Stimulated activated CD4-positive, alpha-beta T cell treated with anti-CD3 and anti-CD28 coated beads, Interleukin-4, amount 100 ng/mL, for 24 hours (primary cell): Measurements from ENCODE around the gene HARS1.
A peak's percentile ranks its signal among the peaks of the same experiment; 100 is the strongest.
"Not testable (repeated sequence)": the region's sequence is repeated elsewhere in the genome, so short reads cannot be mapped to it uniquely, and the experiment has no call there.

Source experiments
- DNase-seq: peaks from one replicate; pipeline ENCODE4 v3.0.0-alpha.2; 2020

The HARS1 gene, protein sequence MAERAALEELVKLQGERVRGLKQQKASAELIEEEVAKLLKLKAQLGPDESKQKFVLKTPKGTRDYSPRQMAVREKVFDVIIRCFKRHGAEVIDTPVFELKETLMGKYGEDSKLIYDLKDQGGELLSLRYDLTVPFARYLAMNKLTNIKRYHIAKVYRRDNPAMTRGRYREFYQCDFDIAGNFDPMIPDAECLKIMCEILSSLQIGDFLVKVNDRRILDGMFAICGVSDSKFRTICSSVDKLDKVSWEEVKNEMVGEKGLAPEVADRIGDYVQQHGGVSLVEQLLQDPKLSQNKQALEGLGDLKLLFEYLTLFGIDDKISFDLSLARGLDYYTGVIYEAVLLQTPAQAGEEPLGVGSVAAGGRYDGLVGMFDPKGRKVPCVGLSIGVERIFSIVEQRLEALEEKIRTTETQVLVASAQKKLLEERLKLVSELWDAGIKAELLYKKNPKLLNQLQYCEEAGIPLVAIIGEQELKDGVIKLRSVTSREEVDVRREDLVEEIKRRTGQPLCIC

DNA sequence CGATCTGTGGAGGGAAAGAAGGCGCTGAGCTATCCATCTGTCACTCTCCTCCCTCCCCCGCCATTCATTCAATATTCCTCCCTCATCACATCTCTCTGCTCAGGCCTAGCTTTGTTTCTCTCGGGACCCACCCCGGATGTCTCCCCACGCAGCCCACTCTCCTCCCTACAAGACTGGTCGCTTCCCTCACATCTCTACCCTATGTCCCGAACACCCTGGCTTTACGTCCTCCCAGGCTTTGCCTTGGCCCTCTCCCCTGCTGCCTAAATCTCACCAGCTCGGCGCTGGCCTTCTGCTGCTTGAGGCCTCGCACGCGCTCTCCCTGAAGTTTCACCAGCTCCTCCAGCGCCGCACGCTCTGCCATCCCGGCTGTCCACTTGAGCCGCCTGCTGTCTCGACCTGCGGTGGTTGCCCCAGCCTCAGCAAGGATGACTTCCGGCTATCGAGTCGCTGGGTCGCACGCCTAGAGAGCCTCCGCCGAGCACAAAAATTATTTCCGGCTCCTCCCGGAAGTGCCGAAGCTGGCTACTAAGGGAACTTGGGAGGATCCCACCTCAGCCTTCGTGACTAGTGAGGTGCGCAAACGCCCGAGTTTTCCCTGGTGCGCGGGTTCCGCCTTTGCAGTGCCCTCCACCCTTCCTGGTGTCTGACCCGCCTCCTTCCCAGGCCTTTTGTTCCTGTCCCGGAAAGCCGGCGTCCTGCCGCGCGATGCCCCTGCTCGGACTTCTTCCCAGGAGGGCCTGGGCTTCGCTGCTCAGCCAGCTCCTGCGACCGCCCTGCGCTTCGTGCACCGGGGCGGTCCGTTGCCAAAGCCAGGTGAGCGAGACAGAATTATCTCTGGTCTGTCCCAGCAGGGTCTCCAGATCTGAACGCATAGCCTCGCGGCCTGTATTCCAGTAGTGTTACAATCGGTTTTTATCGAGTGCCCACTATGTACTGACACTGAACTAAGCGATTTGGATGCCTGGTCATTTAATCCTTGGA is at the start of gene HARS1, which contains the start of gene HARS2:
HARS1 (minus strand) TSS at position 430 of the 984 bp plus-strand sequence; CDS start at position 364, 66 bp downstream.
HARS2 (plus strand) TSS at position 515 of the 984 bp plus-strand sequence; CDS start at position 709, 194 bp downstream.
- DNase-seq: peak; percentile 91

DNA sequence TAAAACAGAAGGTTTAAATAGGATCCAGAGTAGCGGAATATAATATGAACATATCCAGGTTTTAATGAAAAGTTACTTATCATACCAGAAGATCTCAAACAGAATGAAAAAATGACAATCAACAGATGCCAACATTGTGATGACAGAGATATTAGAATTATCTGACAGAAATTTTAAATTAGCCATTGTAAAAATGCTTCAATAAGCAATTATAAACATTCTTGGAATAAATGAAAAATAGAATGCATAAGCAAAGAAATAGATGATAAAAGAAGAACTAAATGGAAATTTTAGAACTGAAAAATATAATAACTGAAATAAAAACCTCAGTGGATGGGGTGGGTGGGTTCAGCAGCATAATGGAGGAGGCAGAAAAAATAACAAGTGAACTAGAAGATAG is 46.3 kb upstream of the HARS1 start:
- no peak for DNase-seq

DNA sequence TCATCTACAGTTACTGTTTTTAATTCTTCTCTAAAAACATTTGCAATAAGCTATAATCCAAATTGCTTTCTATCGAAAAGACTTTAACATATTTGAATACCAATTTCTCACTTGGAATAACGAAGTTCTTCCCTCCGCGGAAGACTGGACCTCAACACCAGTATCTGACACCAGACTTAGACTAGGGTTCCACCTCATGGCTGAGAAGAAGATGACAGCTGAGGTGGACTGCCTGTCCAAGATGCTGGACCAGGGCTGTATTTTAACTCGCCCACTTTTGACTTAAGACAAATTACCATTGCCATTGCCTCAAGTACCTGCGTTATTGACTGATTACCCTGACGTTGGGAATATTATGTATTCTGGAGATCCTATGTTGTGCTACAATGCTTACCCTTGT is 43.2 kb upstream of the HARS1 start:
- no peak for DNase-seq

DNA sequence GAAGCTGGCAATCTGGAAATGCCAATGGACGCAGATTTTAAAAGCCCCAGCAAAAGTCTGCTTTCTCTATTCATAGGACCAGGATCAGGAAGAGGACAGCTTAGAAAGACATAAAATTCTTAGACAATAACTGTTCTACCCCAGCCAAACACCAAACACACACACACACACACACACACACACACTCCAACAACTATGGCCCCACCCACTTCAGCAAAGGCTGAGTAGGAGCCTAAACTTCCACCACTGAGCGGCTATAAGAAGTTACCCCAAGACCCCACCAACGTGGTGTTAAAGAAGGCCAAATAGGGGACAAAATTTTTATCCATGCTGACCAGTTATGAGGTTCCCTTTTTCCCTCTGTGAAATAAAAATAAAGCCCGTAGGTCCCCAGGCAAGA is 41.9 kb upstream of the HARS1 start:
- DNase-seq: no peak

DNA sequence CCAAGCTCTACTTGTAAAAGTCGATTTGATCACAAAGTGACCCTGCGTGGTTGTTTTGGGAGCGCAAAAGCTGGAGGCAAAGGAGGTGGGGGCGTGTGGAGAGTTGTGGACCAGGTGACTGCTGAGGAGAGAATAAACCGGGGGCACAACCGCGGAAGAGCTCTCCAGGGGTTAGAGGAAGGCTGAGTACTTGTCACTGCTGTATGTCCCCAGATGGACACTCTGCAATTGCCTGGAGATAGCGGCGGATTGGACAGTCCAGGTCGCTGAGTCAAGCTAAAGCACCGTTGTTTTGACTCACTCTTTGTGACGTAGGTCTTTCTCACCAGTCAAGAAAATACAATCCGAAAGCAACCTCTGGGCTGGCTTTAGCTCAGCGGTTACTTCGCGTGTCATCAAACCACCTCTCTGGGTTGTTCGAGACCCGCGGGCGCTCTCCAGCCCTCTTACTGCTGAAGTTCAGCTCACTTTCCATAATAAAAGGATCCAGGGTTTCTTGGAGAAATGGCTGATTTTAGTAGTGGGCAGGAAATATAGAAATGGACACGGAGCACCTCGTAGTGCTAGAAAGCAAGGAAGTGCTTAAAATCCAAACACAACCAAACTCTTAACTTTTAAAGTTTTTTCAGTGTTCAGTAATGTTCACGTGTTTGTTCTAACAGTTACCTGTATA is 34.8 kb upstream of the HARS1 start:
- peak; percentile 83 for DNase-seq

DNA sequence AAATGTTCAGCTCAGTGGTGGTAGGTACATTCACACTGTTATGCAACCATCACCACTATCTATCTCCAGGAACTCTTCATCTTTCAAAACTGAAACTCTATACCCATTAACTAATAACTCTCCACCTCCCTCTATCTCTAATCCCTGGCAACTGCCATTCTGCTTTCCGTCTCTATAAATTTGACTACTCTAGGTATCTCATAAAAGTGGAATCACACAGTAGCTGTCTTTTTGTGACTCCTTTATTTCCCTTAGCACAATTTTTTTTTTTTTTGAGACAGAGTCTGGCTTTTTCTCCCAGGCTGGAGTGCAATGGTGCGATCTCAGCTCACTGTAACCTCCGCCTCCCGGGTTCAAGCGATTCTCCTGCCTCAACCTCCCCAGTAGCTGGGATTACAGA is 30.2 kb upstream of the HARS1 start:
- not testable (repeated sequence) for DNase-seq

DNA sequence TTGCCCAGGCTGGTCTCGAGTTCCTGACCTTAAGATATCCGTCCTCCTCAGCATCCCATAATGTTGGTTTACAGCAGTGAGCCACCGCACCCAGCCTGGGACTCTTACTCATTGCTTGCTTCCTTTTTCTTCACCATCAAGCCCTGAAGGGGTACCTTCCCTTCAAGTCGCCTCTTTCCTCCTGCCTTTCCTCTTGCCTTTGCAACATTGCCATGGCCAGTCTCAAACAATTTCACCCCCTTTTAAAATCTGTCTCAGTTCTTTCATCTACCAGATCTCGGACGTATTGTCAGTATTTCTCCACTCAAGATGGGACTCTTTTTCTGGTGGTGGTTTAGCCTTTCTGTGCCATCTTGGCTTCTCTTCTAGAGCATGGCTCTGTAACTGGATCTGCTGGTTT is 29.6 kb upstream of the HARS1 start:
- not testable (repeated sequence) for DNase-seq

DNA sequence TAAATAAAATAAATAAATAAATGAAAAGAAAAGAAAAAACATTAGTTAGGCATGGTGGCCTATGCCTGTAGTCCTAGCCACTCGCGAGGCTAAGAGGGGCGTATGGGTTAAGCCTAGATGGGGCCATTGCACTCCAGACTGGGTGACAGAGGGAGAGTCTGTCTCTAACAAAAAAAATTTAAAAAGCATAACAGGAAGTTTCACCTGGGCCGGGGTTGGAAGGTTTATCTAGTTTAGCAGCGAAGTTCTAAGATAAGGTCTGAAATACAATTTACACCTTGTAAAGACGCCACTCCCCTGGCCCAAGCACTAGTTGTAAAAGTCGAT is 27.1 kb upstream of the HARS1 start:
- no peak for DNase-seq

DNA sequence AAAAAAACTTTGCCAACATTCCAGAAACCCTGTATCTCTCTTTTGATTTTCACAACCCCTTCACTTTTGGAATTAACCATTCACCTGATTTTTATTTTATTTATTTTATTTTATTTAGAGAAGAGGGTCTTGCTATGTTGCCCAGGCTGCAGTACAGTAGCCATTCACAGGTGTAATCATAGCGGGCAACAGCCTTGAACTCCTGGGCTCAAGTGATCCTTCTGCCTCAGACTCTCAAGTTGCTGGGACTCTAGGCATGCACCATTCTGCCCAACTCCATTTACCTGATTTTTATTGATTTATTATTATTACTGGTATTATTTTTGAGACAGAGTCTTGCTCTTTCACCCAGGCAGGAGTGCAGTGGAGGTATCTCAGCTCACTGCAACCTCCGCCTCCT is 25.1 kb upstream of the HARS1 start:
- not testable (repeated sequence) for DNase-seq

DNA sequence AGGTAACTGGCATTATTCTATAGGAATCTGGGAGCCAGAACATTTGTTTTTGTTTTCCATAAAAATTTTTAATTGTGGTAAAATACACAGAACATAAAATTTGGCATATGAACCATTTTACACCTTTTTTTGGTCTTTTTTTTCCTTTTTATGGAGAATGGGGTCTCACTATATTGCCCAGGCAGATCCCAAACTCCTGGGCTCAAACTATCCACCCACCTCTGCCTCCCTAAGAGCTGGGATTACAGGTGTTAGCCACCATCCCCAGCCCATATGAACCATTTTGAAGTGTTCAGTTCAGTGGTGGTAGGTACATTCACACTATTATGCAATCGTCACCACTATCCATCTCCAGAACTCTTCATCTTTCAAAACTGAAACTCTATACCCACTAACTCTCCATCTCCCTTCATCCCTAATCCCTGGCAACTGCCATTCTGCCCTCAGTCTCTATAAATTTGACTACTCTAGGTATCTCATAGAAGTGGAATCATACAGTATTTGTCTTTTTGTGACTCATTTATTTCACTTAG is 22.5 kb upstream of the HARS1 start:
- no peak for DNase-seq

DNA sequence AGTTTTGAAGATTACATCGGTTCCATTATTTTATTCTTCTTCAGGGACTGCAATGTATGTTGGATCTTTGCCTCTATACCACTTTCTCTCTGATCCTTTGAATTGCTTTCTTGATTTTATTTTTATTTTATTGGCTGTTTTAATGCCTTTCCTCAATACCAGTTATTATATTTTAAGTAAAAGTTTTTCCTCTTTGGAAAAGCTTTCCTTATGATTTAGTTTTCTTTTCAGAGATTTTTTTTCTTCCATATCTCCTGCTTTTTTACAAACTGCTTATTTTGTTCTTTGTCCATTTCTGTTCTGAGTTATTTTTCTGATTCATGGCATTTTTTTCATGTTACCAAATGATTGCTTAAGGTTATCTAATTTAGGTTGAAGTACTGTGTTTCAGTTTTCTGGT is 20.6 kb upstream of the HARS1 start:
- DNase-seq: no peak

DNA sequence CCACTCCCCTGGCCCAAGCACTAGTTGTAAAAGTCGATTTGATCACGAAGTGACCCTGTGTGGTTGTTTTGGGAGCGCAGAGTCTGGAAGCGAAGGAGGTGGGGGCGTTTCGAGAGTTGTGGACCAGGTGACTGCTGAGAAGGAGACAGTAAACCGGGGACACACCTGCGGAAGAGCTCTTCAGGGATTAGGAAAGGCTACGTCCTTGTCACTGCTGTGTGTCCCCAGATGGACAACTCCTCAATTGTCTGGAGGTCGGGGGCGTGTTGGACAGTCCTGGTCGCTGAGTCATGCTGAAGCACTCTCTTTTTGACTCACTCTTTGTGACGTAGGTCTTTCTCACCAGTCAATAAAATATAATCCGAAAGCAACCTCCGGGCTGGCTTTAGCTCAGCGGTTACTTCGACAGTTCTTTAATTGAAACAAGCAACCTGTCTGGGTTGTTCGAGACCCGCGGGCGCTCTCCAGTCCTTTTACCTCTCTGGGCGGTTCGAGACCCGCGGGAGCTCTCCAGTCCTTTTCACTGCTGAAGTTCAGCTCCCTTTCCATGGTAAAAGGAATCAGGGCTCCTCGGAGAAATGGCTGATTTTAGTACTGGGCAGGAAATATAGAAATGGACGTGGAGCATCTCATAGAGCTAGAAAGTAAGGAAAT is 19.9 kb upstream of the HARS1 start:
- DNase-seq: peak; percentile 87

DNA sequence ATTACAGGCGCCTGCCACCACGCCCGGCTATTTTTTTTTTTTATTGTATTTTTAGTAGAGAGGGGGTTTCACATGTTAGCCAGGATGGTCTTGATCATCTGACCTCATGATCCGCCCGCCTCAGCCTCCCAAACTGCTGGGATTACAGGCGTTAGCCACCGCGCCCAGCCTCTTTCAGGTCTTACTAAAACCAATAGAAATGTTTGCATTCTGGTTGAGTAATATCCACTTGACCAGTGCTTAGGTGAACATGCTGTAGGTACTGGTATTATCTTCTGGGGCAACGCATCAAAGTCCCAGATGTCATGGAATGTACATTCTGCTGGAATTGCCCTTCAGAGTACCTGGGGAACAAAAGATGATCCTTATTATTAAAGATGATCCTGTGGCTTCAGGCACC is 17.6 kb upstream of the HARS1 start:
- not testable (repeated sequence) for DNase-seq

DNA sequence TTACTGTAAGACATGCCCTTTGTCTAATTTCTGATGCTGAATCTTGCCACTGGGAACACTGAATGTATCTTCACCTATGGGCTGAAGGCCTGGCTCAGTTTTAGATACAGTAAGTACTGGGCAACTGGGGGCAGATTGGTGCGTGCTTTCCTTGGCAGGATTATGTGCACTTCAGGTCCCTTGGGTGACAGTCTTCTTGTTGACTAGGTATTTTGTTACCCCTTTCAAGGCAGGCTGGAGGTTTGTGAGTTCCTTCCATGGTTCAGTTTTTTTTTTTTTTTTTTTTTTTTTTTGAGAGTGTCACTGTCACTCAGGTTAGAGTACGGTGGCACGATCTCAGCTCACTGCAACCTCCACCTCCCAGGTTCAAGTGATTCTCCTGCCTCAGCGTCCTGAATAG is 16.6 kb upstream of the HARS1 start:
- DNase-seq: no peak

DNA sequence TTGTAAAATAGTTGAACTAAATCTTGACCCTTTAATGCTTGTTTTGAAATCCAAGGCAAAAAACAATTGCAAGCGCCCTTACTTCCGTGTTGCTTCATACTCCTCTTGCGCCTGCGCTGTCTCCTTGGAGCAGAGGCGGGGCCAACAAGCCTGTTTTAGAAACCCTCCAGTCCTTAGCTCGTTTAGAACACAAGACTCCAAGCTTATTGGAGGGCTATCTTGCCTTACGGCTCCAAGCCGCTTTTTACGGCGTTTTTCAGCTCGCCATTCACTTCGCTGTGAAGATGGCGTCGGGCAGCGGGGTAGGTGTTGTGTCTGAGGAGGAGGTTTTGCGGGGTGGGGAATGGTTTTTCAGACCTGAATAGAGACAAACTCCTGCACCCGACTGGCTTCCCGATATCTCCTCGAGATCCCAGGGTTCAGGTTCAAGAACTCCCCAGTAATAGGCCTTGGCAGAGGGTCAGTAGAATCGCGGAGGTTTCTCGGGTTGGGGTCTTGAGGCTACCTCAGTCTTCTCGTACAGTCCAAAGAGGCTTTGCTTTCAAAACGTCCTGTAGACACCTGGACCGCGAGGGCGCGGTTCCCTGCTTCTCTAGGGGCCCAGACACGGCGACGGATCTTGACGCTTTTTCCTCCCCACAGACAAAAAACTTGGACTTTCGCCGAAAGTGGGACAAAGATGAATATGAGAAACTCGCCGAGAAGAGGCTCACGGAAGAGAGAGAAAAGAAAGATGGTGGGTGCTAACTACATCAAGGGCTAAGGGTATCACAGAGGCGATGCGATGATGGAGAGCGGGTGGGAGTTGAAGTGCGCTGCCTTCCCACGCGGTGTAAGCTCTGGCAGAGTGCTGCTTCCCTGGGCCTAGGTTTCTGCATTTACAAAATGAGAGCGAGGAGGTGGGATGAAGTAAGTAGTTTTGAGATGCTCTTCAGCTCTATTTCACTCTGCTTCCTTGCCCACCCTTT is 9.3 kb upstream of the HARS1 start, which contains the start of gene ZMAT2:
ZMAT2 (plus strand) TSS at position 271 of the 968 bp plus-strand sequence; CDS start at position 285, 14 bp downstream.
- DNase-seq: peak; percentile 95

DNA sequence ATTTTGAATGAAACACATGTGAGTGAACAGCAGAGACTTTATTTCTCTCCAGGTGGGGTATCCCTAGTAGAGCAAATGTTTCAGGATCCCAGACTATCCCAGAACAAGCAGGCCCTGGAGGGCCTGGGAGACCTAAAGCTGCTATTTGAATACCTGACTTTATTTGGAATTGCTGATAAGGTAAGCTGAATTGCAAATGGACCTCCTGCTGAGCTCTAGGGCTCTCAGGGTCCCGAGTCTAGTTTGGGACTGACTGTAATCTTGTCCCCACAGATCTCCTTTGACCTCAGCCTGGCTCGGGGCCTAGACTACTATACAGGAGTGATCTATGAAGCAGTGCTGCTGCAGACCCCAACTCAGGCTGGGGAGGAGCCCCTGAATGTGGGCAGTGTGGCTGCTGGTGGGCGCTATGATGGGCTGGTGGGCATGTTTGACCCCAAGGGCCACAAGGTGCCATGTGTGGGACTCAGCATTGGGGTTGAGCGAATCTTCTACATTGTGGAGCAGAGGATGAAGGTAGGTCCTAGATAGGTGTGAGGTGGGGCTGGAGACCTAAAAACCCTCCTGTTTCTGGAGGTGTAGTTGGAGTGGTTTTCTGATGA is 5.8 kb upstream of the HARS1 start:
- DNase-seq: no peak

DNA sequence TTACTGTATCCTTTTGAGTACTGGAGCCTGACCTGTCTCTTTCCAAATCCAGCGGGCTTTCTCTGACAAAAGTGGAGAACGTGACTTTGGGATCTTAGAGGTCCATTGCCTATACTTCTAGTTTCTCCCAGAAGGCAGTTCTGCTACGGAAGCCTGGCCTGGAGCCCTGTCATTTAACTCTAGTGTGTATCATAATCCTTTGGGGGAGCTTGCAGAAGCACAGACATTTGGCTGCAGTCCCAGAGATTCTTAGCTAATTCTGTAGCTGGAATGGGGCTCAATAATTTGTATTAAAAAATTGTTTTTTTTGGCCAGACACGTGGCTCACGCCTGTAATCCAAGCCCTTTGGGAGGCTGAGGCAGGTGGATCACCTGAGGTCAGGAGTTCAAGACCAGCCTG is 3.1 kb upstream of the HARS1 start:
- no peak for DNase-seq

DNA sequence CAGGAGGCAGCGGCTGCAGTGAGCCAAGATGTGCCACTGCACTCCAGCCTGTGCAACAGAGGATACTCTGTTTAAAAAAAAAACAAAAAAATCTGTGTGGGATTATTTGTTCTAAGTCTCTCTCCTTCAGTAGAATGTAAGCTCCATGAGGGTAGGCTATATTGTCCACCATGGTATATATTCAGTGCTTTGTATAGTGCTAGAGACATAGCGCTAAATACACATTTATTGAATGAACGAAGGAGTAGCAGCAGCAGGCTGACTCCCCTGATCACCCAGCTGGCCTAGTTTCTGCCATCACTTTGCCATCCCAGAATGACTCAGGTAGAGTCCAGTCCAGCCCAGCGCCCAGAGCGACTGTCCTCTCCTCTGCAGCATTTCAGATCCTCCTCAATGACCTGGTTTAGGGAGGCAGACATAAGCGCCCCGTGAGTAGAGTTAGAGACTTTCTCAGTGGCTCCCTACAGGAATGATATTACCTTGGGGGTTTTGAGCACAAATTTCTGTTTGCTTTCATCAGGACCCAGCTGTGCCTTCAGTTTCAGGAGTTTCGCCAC is 716 bp downstream of the HARS1 start:
- no peak for DNase-seq

DNA sequence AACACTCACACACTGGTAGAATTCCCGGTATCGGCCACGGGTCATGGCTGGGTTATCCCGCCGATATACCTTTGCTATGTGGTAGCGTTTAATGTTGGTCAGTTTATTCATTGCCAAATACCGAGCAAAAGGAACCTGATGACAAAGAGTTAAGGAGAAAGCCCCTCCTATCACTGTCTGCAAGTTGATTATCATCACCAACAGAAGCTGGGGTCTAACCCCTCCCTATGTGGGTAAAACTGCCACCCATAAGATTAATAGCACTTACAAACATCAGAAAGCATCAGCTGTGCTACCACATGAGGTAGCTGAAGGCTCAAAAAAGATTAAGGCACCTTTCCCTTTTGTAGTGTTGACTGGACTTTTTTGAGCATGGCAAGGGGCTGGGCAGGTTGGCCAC is 12.2 kb downstream of the HARS1 start:
- DNase-seq: no peak

DNA sequence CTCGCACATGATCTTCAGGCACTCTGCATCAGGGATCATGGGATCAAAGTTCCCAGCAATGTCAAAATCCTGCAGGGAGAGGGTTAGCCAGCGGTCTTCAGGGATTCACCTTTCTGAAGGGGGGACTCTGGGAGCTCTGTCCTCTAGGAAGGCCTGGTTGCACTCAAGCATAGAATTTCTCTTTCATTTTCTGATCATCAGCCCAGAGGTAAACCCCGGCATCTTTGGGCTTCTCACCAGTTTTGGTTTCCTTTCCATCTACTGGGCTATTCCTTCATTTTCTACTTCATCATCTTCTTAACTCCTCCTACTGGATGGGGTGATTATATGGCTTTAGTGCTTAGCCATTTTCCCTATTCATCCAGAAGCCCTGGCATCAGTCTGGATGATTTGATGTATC is 13.2 kb downstream of the HARS1 start:
- no peak for DNase-seq
